ENCODE data around the gene PTP4A1. TPM values are rescaled to one million over a fixed set of nuclear protein-coding genes. Genes with fewer than 3 reads are reported as not detected.

Gene PTP4A1
- polyA plus RNA-seq, 1 donor (not counting 4 experiments of a cell fraction or from before 2014, with no cell fraction given) = 65.7 TPM

- Histone ChIP-seq H2AFZ (ENCODE audit: control insufficient read depth, low read length) (no peak overlapping the region), H3K36me3 (ENCODE audit: control insufficient read depth in 2 of 2, extremely low read depth in 1 of 2, insufficient read depth in 2 of 2, low read length in 2 of 2) (no peaks in the 10 kb centered on the region), H4K20me1 (ENCODE audit: control insufficient read depth, extremely low read depth, insufficient read depth, low read length) (no peaks in the 10 kb centered on the region)
These were observed 37.0 kb downstream of the PTP4A1 start for GRCh38 chr6:63609231-63609630.

GRCh38 chr6:63610944-63611343, 38.7 kb downstream of the PTP4A1 start:
- Histone ChIP-seq H3K36me3 (ENCODE audit: control insufficient read depth in 2 of 2, extremely low read depth in 1 of 2, insufficient read depth in 2 of 2, low read length in 2 of 2) (no peaks in the 10 kb centered on the region), H4K20me1 (ENCODE audit: control insufficient read depth, extremely low read depth, insufficient read depth, low read length) (no peaks in the 10 kb centered on the region), H3K9me1 (ENCODE audit: control insufficient read depth, extremely low read depth, insufficient read depth, low read length) (no peaks in the 10 kb centered on the region), H3K4me3 (ENCODE audit: control insufficient read depth in 2 of 3, extremely low read depth in 1 of 3, insufficient read depth in 2 of 3, low read depth in 1 of 3, low read length in 3 of 3) (no peak overlapping the region), H3K4me2 (ENCODE audit: control insufficient read depth, extremely low read depth, insufficient read depth, low read depth, low read length) (no peak overlapping the region), H3K79me2 (ENCODE audit: control insufficient read depth, insufficient read depth, low read length) (no peaks in the 10 kb centered on the region), H3K9me3 (ENCODE audit: control insufficient read depth, low read depth, low read length) (no peaks in the 10 kb centered on the region), H3K9ac (ENCODE audit: control insufficient read depth, extremely low read depth, insufficient read depth, low read length) (no peak overlapping the region), H3K4me1 (ENCODE audit: control insufficient read depth, extremely low read depth, insufficient read depth, low read length) (no peaks in the 10 kb centered on the region), H3K27me3 (ENCODE audit: control insufficient read depth, extremely low read depth, insufficient read depth, low read length) (no peaks in the 10 kb centered on the region), H2AFZ (ENCODE audit: control insufficient read depth, low read length) (no peak overlapping the region), H3K27ac (ENCODE audit: control insufficient read depth, insufficient read depth, low read length) (no peak overlapping the region)
- TF ChIP-seq CTCF (optimal IDR thresholded peaks at IDR 0.05 in 1 of 3, IDR thresholded peaks at IDR 0.05 in 1 of 3, conservative IDR thresholded peaks at IDR 0.05 in 1 of 3; ENCODE audit: extremely low read depth in 1 of 3, insufficient read depth in 2 of 3, low read length in 3 of 3) = no peak
- TF ChIP-seq EZH2 (IDR thresholded peaks at IDR 0.05; ENCODE audit: low read length) = no peak
- no peak for FAIRE-seq
- dilution Hi-C loops (cut with MboI; ENCODE audit: extremely low pct_ligation_motif_present, low sequenced_read_pairs) = no loop called here
- DNase-seq (ENCODE audit: low read depth, low spot score) = no peak

More at GRCh38 chr6:63609231-63609630, 37.0 kb downstream of the PTP4A1 start:
- TF ChIP-seq CTCF (optimal IDR thresholded peaks at IDR 0.05 in 1 of 3, IDR thresholded peaks at IDR 0.05 in 1 of 3, conservative IDR thresholded peaks at IDR 0.05 in 1 of 3; ENCODE audit: extremely low read depth in 1 of 3, insufficient read depth in 2 of 3, low read length in 3 of 3) = no peak
- no peak for TF ChIP-seq EZH2 (IDR thresholded peaks at IDR 0.05; ENCODE audit: low read length)
- DNase-seq (ENCODE audit: low read depth, low spot score) (no peak), FAIRE-seq (no peak)
- Histone ChIP-seq H3K9me3 (ENCODE audit: control insufficient read depth, low read depth, low read length) (no peaks in the 10 kb centered on the region), H3K4me2 (ENCODE audit: control insufficient read depth, extremely low read depth, insufficient read depth, low read depth, low read length) (no peak overlapping the region), H3K4me3 (ENCODE audit: control insufficient read depth in 2 of 3, extremely low read depth in 1 of 3, insufficient read depth in 2 of 3, low read depth in 1 of 3, low read length in 3 of 3) (no peak overlapping the region), H3K9ac (ENCODE audit: control insufficient read depth, extremely low read depth, insufficient read depth, low read length) (no peak overlapping the region), H3K4me1 (ENCODE audit: control insufficient read depth, extremely low read depth, insufficient read depth, low read length) (no peaks in the 10 kb centered on the region), H3K79me2 (ENCODE audit: control insufficient read depth, insufficient read depth, low read length) (no peaks in the 10 kb centered on the region), H3K27me3 (ENCODE audit: control insufficient read depth, extremely low read depth, insufficient read depth, low read length) (no peaks in the 10 kb centered on the region), H3K9me1 (ENCODE audit: control insufficient read depth, extremely low read depth, insufficient read depth, low read length) (no peaks in the 10 kb centered on the region), H3K27ac (ENCODE audit: control insufficient read depth, insufficient read depth, low read length) (no peak overlapping the region)
- dilution Hi-C loops (cut with MboI; ENCODE audit: extremely low pct_ligation_motif_present, low sequenced_read_pairs) = no loop called here

All from keratinocyte (primary cell).